Activated naive CD4-positive, alpha-beta T cell treated with anti-CD3 and anti-CD28 coated beads for 36 hours (primary cell): Measurements from ENCODE around the gene GLDC. TPM values are rescaled to one million over a fixed set of nuclear protein-coding genes. Genes with fewer than 3 reads are reported as not detected.

ENCODE experiments used
- CTCF ChIA-PET: fragments of 350-600 bp; sonication (Branson Sonifier 250); formaldehyde crosslinking; loops from one replicate; lab custom pipeline; 2021; ENCODE audit warnings: antibody characterized with exemption; lab: Charles Lee
- DNase-seq: peaks from one replicate; pipeline ENCODE4 v3.0.0-alpha.2; 2020
- H3K27ac Mint-ChIP-seq: one replicate; pipeline ENCODE4 v1.8.0; 2021; ENCODE audit warnings: mild to moderate bottlenecking, mixed read lengths
- H3K27me3 Mint-ChIP-seq: one replicate; pipeline ENCODE4 v1.8.0; 2021; ENCODE audit warnings: low read depth, mixed read lengths
- H3K36me3 Mint-ChIP-seq: one replicate; pipeline ENCODE4 v1.8.0; 2021; ENCODE audit warnings: low read depth, mixed read lengths
- H3K4me1 Mint-ChIP-seq: one replicate; pipeline ENCODE4 v1.8.0; 2021; ENCODE audit warnings: low read depth, mixed read lengths
- H3K4me3 Mint-ChIP-seq: one replicate; pipeline ENCODE4 v1.8.0; 2021; ENCODE audit warnings: mild to moderate bottlenecking, moderate library complexity, mixed read lengths
- H3K9me3 Mint-ChIP-seq: one replicate; pipeline ENCODE4 v1.8.0; 2021; ENCODE audit warnings: mixed read lengths
- intact Hi-C: fragments of 100-400 bp; cut with micrococcal nuclease; formaldehyde crosslinking; loops from one replicate; pipeline ENCODE4 v1.15.1; 2023
- total RNA-seq, 2 experiments: library from RNA; stranded (reverse); gene quantifications; one replicate each; pipeline ENCODE4 v1.2.3, GENCODE V29; 2021

Gene GLDC
- total RNA-seq, 2 experiments from 2014 or later = 1.7 to 1.9 TPM

DNA sequence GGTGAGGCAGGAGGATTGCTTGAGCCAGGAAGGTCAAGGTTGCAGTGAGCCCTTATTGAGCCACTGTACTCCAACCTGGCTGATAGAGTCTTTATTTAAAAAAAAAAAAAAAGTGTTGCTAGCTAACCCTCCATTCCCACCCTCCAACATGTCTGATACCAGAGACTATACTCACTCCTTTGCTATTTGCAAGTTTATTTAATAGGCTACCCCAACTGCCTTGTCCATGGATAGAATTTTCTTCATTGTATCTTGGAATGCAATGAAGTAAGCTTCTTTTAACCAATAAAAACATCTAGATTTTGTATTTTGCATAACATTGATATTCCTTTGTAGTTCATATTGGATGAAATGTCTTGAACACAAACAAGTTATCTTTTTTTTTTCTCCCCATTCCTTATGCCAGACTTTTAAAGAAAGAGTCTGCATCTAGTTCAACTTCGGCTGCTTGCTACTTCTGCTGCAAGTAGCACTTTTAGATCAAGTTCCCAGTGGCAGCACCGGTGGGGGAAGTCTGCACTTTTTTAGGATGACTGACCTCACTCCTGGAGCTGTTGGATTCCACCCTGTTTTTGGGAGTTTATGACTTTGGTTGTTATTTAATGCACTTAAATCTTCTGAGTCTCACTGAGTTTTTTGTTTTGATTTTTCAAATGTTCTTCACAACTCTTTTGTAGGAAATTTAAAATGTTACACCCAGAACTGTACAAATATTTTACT lies 120.0 kb downstream of the GLDC start:
- Mint-ChIP-seq H3K4me1 (no peaks in the 10 kb centered on the region), H3K27ac (no peak overlapping the region), H3K9me3 (peaks cover 15% of the 10 kb centered on the region), H3K36me3 (peaks cover 24% of the 10 kb centered on the region), H3K4me3 (no peak overlapping the region), H3K27me3 (no peaks in the 10 kb centered on the region)
- CTCF ChIA-PET = interaction anchor here (0.6 kb wide), 1 partner anchor 14 kb away, joined by 3 read pairs; no protein-coding TSS in a partner anchor
- intact Hi-C loops = no loop called here
- no peak for DNase-seq

DNA sequence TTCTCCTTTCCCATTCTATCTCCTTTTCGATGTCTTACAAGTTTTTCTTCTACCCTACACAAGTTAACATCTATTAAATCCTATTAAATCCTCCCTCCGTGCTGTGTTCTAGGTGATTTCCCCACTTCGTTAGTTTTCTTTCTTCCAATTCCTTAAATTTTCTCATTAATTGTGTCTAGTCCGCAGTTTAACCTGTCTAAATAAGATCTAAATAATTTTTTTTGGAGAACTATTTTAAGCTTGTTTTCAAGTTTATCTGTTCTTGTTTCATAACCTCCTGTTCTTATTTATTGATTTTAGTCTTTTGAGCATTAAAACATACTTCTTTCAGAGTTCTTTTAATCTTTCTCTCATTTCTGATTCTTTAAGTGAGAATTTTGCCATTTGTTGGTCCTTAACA lies 123.3 kb downstream of the GLDC start:
- intact Hi-C loops = no loop called here
- Mint-ChIP-seq H3K36me3 (peaks cover 35% of the 10 kb centered on the region), H3K27ac (no peak overlapping the region), H3K4me1 (no peaks in the 10 kb centered on the region), H3K9me3 (peaks cover 18% of the 10 kb centered on the region), H3K27me3 (no peaks in the 10 kb centered on the region), H3K4me3 (no peak overlapping the region)
- CTCF ChIA-PET = interaction anchor here (0.6 kb wide), 1 partner anchor 35 kb away, joined by 3 read pairs; no protein-coding TSS in a partner anchor
- no peak for DNase-seq

DNA sequence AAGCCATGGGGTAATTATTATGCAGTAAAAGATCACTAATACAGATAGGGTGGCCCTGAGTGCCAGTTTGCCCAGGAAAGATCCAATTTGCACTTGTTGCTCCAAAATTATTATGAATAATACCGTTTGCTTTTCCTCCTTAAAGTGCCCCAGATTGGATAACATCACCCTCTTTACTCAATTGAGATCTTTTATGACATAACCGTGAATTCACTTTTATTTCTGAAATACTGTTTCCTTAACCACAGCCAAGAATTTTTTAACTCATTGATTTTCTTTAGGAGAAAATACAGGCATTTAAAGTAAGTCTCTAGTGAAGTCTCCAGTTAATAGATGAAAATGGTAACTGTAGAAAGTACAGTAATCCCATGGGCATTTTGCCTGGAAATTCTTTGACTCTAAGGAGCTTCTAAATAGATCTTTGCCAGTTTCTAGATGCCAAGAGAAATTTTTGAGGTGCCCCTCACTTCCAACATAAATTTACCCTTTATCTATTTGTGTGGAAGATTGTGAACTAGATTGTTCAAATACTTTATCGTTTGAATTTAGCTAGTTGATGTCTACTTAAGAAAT lies 133.4 kb downstream of the GLDC start:
- H3K4me1 Mint-ChIP-seq = no peaks in the 10 kb centered on the region
- no peak for DNase-seq
- no peaks in the 10 kb centered on the region for H3K9me3 Mint-ChIP-seq
- CTCF ChIA-PET = no interaction called here
- H3K4me3 Mint-ChIP-seq = no peak overlapping the region
- no peaks in the 10 kb centered on the region for H3K27me3 Mint-ChIP-seq
- intact Hi-C loops = no loop called here
- H3K27ac Mint-ChIP-seq = no peak overlapping the region
- peaks cover 18% of the 10 kb centered on the region for H3K36me3 Mint-ChIP-seq

DNA sequence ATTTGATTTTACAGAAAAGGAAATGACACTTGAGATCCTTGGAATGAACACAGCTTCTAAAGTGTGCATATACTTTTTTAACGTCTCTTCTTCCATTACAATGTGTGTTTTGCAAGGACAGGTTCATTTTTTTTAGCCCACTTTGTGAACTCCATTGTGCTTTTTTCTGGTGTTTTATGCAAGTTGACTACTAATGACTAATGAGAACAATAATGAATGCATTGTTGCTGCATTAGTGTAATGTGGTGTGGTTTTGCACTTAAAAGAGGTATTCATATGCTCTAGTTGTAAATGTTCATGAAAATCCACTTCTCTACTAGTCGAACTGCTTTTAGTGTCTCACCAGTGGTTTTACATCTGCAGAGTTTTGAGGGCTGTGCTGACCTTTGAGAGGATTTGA lies 139.0 kb downstream of the GLDC start:
- CTCF ChIA-PET = no interaction called here
- Mint-ChIP-seq H3K36me3 (peaks cover 37% of the 10 kb centered on the region), H3K27ac (no peak overlapping the region)

DNA sequence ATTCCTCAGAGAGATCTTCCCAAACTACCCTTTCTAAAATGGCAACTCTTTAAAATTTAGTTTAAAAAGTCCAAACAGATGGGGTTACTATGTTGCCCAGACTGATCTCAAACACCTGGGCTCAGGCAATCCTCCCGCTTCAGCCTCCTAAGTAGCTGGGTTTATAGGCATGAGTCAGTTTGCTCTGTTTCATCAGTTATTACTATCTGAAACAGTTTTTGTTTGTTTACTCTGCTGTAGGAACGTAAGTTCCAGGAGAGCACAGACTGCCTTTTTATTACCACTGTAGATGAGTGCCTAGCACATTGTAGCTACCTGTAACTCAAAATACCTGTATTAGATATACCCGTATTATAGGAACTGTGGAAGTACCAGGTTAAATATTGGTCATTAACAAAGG lies 143.1 kb downstream of the GLDC start:
- intact Hi-C loops = no loop called here
- CTCF ChIA-PET = no interaction called here
- H3K9me3 Mint-ChIP-seq = no peaks in the 10 kb centered on the region
- peaks cover 40% of the 10 kb centered on the region for H3K36me3 Mint-ChIP-seq
- H3K27ac Mint-ChIP-seq = no peak overlapping the region
- DNase-seq = no peak
- no peak overlapping the region for H3K4me3 Mint-ChIP-seq
- no peaks in the 10 kb centered on the region for H3K27me3 Mint-ChIP-seq
- no peaks in the 10 kb centered on the region for H3K4me1 Mint-ChIP-seq

More for the DNA sequence above, 139.0 kb downstream of the GLDC start:
- Mint-ChIP-seq H3K27me3 (no peaks in the 10 kb centered on the region), H3K4me3 (no peak overlapping the region), H3K4me1 (no peaks in the 10 kb centered on the region), H3K9me3 (no peaks in the 10 kb centered on the region)
- intact Hi-C loops = no loop called here
- DNase-seq = no peak

DNA sequence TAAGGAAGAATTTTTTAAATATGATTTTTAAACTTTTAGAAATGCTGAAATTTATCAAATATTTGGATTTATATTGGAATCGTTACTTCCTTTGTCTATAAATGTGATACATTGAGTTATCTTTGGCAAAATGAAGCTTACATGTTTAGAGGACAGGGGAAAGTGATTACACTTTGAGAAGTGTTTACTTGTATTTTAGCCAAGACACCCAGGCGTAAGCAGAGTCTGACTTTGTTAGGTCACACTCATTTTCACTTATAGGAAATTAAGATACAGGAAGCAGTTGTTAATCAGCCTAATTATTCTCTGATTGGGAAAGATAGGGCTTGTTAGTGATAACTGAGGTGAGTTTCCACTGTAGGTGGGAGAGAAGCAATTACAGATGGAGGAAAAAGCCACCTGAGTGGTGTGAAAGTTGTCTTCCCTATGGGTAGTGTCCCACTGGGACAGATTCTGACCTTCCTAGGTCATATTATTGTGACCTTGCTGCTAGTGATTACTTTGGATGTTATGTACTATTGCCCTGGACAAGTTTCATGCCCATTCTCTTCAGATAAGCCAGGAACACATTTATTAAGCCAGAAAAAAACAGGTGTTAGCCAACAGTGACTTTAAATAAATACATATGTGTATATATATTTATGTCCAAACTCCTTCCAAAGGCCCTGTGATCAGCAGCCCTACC lies 143.9 kb downstream of the GLDC start:
- Mint-ChIP-seq H3K9me3 (no peaks in the 10 kb centered on the region), H3K36me3 (peaks cover 42% of the 10 kb centered on the region), H3K4me3 (no peak overlapping the region), H3K27me3 (no peaks in the 10 kb centered on the region), H3K4me1 (no peaks in the 10 kb centered on the region), H3K27ac (no peak overlapping the region)
- no peak for DNase-seq
- intact Hi-C loops = no loop called here
- CTCF ChIA-PET = no interaction called here

DNA sequence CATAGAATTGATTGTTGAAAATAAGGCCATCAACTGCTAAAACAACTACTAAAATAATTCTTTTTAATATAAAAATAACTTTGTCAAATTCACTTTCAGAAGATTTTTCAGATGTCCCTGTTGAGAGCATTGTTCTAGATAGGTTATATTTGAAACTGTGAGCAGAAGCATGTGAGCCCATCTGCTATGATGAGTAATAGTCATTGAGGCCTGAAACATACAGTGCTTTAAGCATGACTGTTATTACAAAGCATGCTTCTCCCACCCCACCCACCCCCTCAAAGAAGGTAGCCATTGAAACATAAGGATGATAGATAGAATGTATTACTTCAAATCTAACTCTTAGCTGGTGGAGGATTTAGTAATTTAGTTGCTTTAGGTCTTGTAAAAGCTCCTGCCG lies 146.5 kb downstream of the GLDC start:
- H3K27ac Mint-ChIP-seq = peak overlapping the region; percentile 9
- no peak for DNase-seq
- H3K9me3 Mint-ChIP-seq = no peaks in the 10 kb centered on the region
- H3K36me3 Mint-ChIP-seq = peaks cover 29% of the 10 kb centered on the region
- no peaks in the 10 kb centered on the region for H3K4me1 Mint-ChIP-seq
- no peak overlapping the region for H3K4me3 Mint-ChIP-seq
- CTCF ChIA-PET = no interaction called here
- intact Hi-C loops = no loop called here
- H3K27me3 Mint-ChIP-seq = no peaks in the 10 kb centered on the region

GRCh38 chr9:6495466-6495865 lies 150.1 kb downstream of the GLDC start:
- Mint-ChIP-seq H3K9me3 (no peaks in the 10 kb centered on the region), H3K4me3 (no peak overlapping the region), H3K27ac (no peak overlapping the region), H3K27me3 (no peaks in the 10 kb centered on the region), H3K36me3 (peaks cover 33% of the 10 kb centered on the region), H3K4me1 (peaks cover 3% of the 10 kb centered on the region)
- DNase-seq = no peak
- intact Hi-C loops = no loop called here
- CTCF ChIA-PET = interaction anchor here (0.9 kb wide), 2 partner anchors 32 to 75 kb away, joined by 4 to 5 read pairs; no protein-coding TSS in a partner anchor

GRCh38 chr9:6490863-6491262 lies 154.7 kb downstream of the GLDC start:
- no peaks in the 10 kb centered on the region for H3K9me3 Mint-ChIP-seq
- no peaks in the 10 kb centered on the region for H3K27me3 Mint-ChIP-seq
- no peak overlapping the region for H3K4me3 Mint-ChIP-seq
- H3K27ac Mint-ChIP-seq = no peak overlapping the region
- CTCF ChIA-PET = no interaction called here
- H3K36me3 Mint-ChIP-seq = peaks cover 29% of the 10 kb centered on the region
- intact Hi-C loops = no loop called here
- H3K4me1 Mint-ChIP-seq = peaks cover 3% of the 10 kb centered on the region
- DNase-seq = no peak

- intact Hi-C loops = loop anchor here (2.0 kb wide), 1 partner anchor 134 kb away; no protein-coding TSS in a partner anchor
- DNase-seq = no peak
- Mint-ChIP-seq H3K27me3 (no peaks in the 10 kb centered on the region), H3K4me1 (peaks cover 3% of the 10 kb centered on the region), H3K36me3 (peaks cover 26% of the 10 kb centered on the region), H3K9me3 (no peaks in the 10 kb centered on the region), H3K27ac (no peak overlapping the region), H3K4me3 (no peak overlapping the region)
- CTCF ChIA-PET = interaction anchor here (0.5 kb wide), 1 partner anchor 115 kb away, joined by 3 read pairs; no protein-coding TSS in a partner anchor
Measured at GRCh38 chr9:6489099-6489498, 156.4 kb downstream of the GLDC start.

GRCh38 chr9:6488395-6488794 lies 157.1 kb downstream of the GLDC start:
- Mint-ChIP-seq H3K9me3 (no peaks in the 10 kb centered on the region), H3K4me1 (peaks cover 3% of the 10 kb centered on the region), H3K27ac (no peak overlapping the region), H3K27me3 (no peaks in the 10 kb centered on the region), H3K36me3 (peaks cover 24% of the 10 kb centered on the region), H3K4me3 (no peak overlapping the region)
- CTCF ChIA-PET = interaction anchor here (0.6 kb wide), 2 partner anchors 135 to 428 kb away, joined by 3 to 5 read pairs; no protein-coding TSS in a partner anchor
- intact Hi-C loops = loop anchor here (2.0 kb wide), 1 partner anchor 134 kb away; no protein-coding TSS in a partner anchor
- no peak for DNase-seq

DNA sequence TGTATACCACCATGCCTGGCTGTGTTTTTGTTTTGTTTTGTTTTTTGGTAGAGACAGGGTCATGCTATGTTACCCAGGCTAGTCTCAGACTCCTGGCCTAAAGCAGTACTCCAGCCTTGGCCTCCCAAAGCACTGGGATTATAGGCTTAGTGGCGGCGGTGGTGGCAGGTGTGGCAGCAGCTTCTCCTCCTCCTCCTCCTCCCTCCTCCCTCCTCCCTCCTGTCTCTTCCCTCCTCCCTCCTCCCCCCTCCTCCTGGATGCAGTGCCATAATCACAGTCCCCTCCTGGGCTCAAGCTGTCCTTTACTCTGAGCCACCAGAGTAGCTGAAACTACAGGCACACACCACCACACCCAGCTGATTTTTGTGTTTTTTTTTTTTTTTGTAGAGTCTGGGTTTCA lies 161.3 kb downstream of the GLDC start:
- H3K27ac Mint-ChIP-seq = no peak overlapping the region
- no peaks in the 10 kb centered on the region for H3K4me1 Mint-ChIP-seq
- H3K27me3 Mint-ChIP-seq = no peaks in the 10 kb centered on the region
- intact Hi-C loops = no loop called here
- no peak overlapping the region for H3K4me3 Mint-ChIP-seq
- H3K9me3 Mint-ChIP-seq = no peaks in the 10 kb centered on the region
- peaks cover 20% of the 10 kb centered on the region for H3K36me3 Mint-ChIP-seq
- CTCF ChIA-PET = no interaction called here
- no peak for DNase-seq
